B cell (primary cell): ENCODE data around the gene EIF4EBP2. TPM values are rescaled to one million over a fixed set of nuclear protein-coding genes. Genes with fewer than 3 reads are reported as not detected.
A peak's percentile ranks its signal among the peaks of the same experiment; 100 is the strongest.

Source experiments
- ATAC-seq: fragments of 200-7000 bp; cut with Tn5 transposase; one replicate; pipeline ENCODE4 v1.10.0; 2021; ENCODE audit warnings: low read depth, mild to moderate bottlenecking, moderate number of reproducible peaks, moderate library complexity
- CTCF ChIA-PET: fragments of 350-600 bp; sonication (Branson Sonifier 250); formaldehyde crosslinking; loops from one replicate; lab custom pipeline; 2021; ENCODE audit warnings: antibody characterized with exemption, inconsistent platforms; lab: Charles Lee
- POLR2A ChIA-PET: fragments of 350-600 bp; sonication (Branson Sonifier 250); formaldehyde crosslinking; loops from one replicate; lab custom pipeline; 2021; ENCODE audit warnings: antibody characterized with exemption; lab: Charles Lee
- DNase-seq: peaks from one replicate; pipeline ENCODE4 v3.0.0; 2013
- H2AFZ ChIP-seq: 2 replicates; pipeline ENCODE4 v1.6.1; 2012; ENCODE audit warnings: mild to moderate bottlenecking, low read depth, low read length; ENCODE audit not compliant: insufficient read depth, poor library complexity, severe bottlenecking
- H3K27ac ChIP-seq, 2 donors: 1 replicate in 1 of 2; 2 replicates in 1 of 2; pipeline ENCODE4 v1.5.1; 2012 to 2013; ENCODE audit warnings: low read length in 2 of 2, mild to moderate bottlenecking in 2 of 2, moderate library complexity in 1 of 2
- H3K27me3 ChIP-seq, 4 experiments: fragments of 200-600 bp in 1 of 4; sonication (generic) in 1 of 4; replicated peaks in 1 of 4; 1 replicate in 2 of 4; 2 replicates in 2 of 4; pipeline versions ENCODE4 v1.6.1 to v1.7.0; 2013 to 2016; ENCODE audit warnings: low read length in 3 of 4, mild to moderate bottlenecking in 2 of 4, mixed read lengths in 1 of 4, moderate library complexity in 1 of 4; ENCODE audit not compliant: insufficient read depth in 4 of 4, control insufficient read depth in 3 of 4; ENCODE audit errors: control extremely low read depth in 1 of 4
- H3K36me3 ChIP-seq, 2 experiments: replicated peaks in 1 of 2; 1 replicate in 1 of 2; 2 replicates in 1 of 2; pipeline versions ENCODE4 v1.6.1 to v1.7.1; 2013; ENCODE audit warnings: low read length in 1 of 2; ENCODE audit not compliant: insufficient read depth in 2 of 2, control insufficient read depth in 1 of 2; ENCODE audit errors: control extremely low read depth in 1 of 2, extremely low read depth in 1 of 2
- H3K4me1 ChIP-seq, 2 donors: fragments of 200-600 bp in 1 of 2; sonication (generic) in 1 of 2; 1 replicate in 1 of 2; 2 replicates in 1 of 2; pipeline versions ENCODE4 v1.5.1 to v1.6.1; 2013 to 2017; ENCODE audit warnings: low read length in 2 of 2; ENCODE audit not compliant: control insufficient read depth in 2 of 2, insufficient read depth in 2 of 2
- H3K4me2 ChIP-seq: replicated peaks from 2 replicates; pipeline ENCODE3; 2012; ENCODE audit warnings: mild to moderate bottlenecking, low read depth, low read length; ENCODE audit not compliant: poor library complexity, severe bottlenecking
- H3K4me3 ChIP-seq, 5 experiments: fragments of 200-600 bp in 1 of 5; sonication (generic) in 1 of 5; 1 replicate in 3 of 5; 2 replicates in 2 of 5; pipeline versions ENCODE4 v1.5.1 to v1.7.0; 2011 to 2016; ENCODE audit warnings: low read length in 4 of 5, mild to moderate bottlenecking in 4 of 5, low read depth in 2 of 5, control low read depth in 1 of 5, moderate library complexity in 1 of 5; ENCODE audit not compliant: insufficient read depth in 1 of 5; ENCODE audit errors: control extremely low read depth in 1 of 5, extremely low read depth in 1 of 5
- H3K79me2 ChIP-seq: fragments of 200-600 bp; sonication (generic); one replicate; pipeline ENCODE4 v1.6.0; 2016; ENCODE audit warnings: low read length; ENCODE audit not compliant: control insufficient read depth, insufficient read depth
- H3K9ac ChIP-seq: fragments of 200-600 bp; sonication (generic); 2 replicates; pipeline ENCODE4 v1.6.1; 2017; ENCODE audit warnings: mild to moderate bottlenecking, low read length, moderate library complexity
- H3K9me3 ChIP-seq, 3 donors: one replicate each; pipeline versions ENCODE4 v1.6.1 to v1.7.1; 2013; ENCODE audit warnings: low read length in 2 of 3; ENCODE audit not compliant: control insufficient read depth in 2 of 3, insufficient read depth in 1 of 3; ENCODE audit errors: control extremely low read depth in 1 of 3
- H4K20me1 ChIP-seq: 2 replicates; pipeline ENCODE4 v1.6.0; 2012; ENCODE audit warnings: mild to moderate bottlenecking, low read length; ENCODE audit not compliant: insufficient read depth, control insufficient read depth, poor library complexity, severe bottlenecking
- H3K27ac Mint-ChIP-seq: one replicate; pipeline ENCODE4 v1.8.0; 2021; ENCODE audit warnings: mixed read lengths
- H3K27me3 Mint-ChIP-seq: one replicate; pipeline ENCODE4 v1.8.0; 2021; ENCODE audit warnings: mixed read lengths
- H3K4me1 Mint-ChIP-seq: one replicate; pipeline ENCODE4 v1.8.0; 2021; ENCODE audit warnings: mixed read lengths
- H3K4me3 Mint-ChIP-seq: one replicate; pipeline ENCODE4 v1.8.0; 2021; ENCODE audit warnings: mixed read lengths
- H3K9me3 Mint-ChIP-seq: one replicate; pipeline ENCODE4 v1.8.0; 2022; ENCODE audit warnings: mixed read lengths; ENCODE audit not compliant: insufficient read depth
- EZH2 ChIP-seq: IDR thresholded peaks from 2 replicates; pipeline ENCODE4 v1.6.1; 2012; ENCODE audit warnings: borderline replicate concordance, low read depth, mild to moderate bottlenecking, moderate library complexity, low read length; ENCODE audit not compliant: insufficient read depth, poor library complexity, severe bottlenecking
- WGBS: methylation state at CpG from one replicate; pipeline ENCODE4 v1.1.5; 2013; ENCODE audit warnings: missing lambda C conversion rate; ENCODE audit not compliant: insufficient coverage; 5-methylcytosine and 5-hydroxymethylcytosine counted together
- intact Hi-C: fragments of 100-400 bp; cut with micrococcal nuclease; formaldehyde crosslinking; loops from one replicate; pipeline ENCODE4 v1.10.0; 2022
- polyA plus RNA-seq: library from polyadenylated mRNA; depleted of rRNA; stranded (reverse); fragments of >200 nt; gene quantifications from 2 replicates; pipeline ENCODE4 v1.2.3, GENCODE V29; 2012
- total RNA-seq, 2 donors: library from RNA; stranded (reverse); fragments of 120-200 nt in 1 of 2; gene quantifications; 1 replicate in 1 of 2; 2 replicates in 1 of 2; pipeline versions ENCODE4 v1.2.3 to v1.2.4, GENCODE V29; 2013 to 2022
- TF ChIP-seq, protein P1 (sequence below): fragments of 200-600 bp; IDR thresholded peaks from one replicate; pipeline ENCODE4 v1.8.0; 2022; ENCODE audit warnings: antibody characterized with exemption, mild to moderate bottlenecking

The EIF4EBP2 gene
- total and polyA plus RNA-seq, 2 donors (not counting 1 experiment from before 2014, with no cell fraction given) = 8.7 to 37.8 TPM

GRCh38 chr10:70380350-70381135 is 23.4 kb upstream of the EIF4EBP2 start:
- Histone ChIP-seq H3K4me2 (no peak overlapping the region), H3K27me3 (peaks cover 0 to 23% (median 3%) of the 10 kb centered on the region in 4 experiments), H3K4me1 (peaks cover 7 to 14% of the 10 kb centered on the region in 2 donors), H3K36me3 (no peaks in the 10 kb centered on the region), H3K27ac (no peak overlapping the region), H3K79me2 (no peaks in the 10 kb centered on the region), H3K9ac (no peak overlapping the region), H2AFZ (no peak overlapping the region), H3K9me3 (peaks cover 0 to 15% (median 6%) of the 10 kb centered on the region in 3 donors), H3K4me3 (no peak overlapping the region), H4K20me1 (no peaks in the 10 kb centered on the region)
- ChIA-PET POLR2A (no interaction called here), CTCF (interaction anchor here (1.1 to 2.5 kb wide), 5 partner anchors 9 to 159 kb away, joined by 3 to 10 read pairs (median 3); no protein-coding TSS in a partner anchor)
- ATAC-seq (no peak), DNase-seq (no peak)
- H3K27me3 Mint-ChIP-seq = peaks cover 3% of the 10 kb centered on the region
- H3K27ac Mint-ChIP-seq = no peak overlapping the region
- H3K4me1 Mint-ChIP-seq = peaks cover 12% of the 10 kb centered on the region
- TF ChIP-seq EZH2 = no peak
- TF ChIP-seq, protein P1, sequence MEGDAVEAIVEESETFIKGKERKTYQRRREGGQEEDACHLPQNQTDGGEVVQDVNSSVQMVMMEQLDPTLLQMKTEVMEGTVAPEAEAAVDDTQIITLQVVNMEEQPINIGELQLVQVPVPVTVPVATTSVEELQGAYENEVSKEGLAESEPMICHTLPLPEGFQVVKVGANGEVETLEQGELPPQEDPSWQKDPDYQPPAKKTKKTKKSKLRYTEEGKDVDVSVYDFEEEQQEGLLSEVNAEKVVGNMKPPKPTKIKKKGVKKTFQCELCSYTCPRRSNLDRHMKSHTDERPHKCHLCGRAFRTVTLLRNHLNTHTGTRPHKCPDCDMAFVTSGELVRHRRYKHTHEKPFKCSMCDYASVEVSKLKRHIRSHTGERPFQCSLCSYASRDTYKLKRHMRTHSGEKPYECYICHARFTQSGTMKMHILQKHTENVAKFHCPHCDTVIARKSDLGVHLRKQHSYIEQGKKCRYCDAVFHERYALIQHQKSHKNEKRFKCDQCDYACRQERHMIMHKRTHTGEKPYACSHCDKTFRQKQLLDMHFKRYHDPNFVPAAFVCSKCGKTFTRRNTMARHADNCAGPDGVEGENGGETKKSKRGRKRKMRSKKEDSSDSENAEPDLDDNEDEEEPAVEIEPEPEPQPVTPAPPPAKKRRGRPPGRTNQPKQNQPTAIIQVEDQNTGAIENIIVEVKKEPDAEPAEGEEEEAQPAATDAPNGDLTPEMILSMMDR = no peak
- intact Hi-C loops = loop anchor here (5.0 kb wide), 1 partner anchor 148 kb away; the partner anchor contains the start of gene PPA1
- peaks cover 7% of the 10 kb centered on the region for H3K9me3 Mint-ChIP-seq
- peak overlapping the region; percentile 90 for H3K4me3 Mint-ChIP-seq
- WGBS = 93% methylated on average over 3 of the region's 7 CpGs
